HepG2 (cell line): ENCODE results near the gene HYDIN. TPM values are rescaled to one million over a fixed set of nuclear protein-coding genes. Genes with fewer than 3 reads are reported as not detected.

Source experiments
- ARNT ChIP-seq: fragments of 450-650 bp; IDR thresholded peaks from 2 replicates; pipeline ENCODE4 v1.6.1; 2017
- DNMT3B ChIP-seq: conservative IDR thresholded peaks from 2 replicates; pipeline ENCODE4 v1.6.1; 2016; ENCODE audit warnings: missing biosample characterization, control low read depth
- FOXJ3 ChIP-seq: sonication (generic); formaldehyde crosslinking; IDR thresholded peaks from 2 replicates; pipeline ENCODE4 v1.4.0; 2020; ENCODE audit warnings: missing genetic modification reagents, mild to moderate bottlenecking, borderline replicate concordance
- FOXK1 ChIP-seq: sonication (generic); formaldehyde crosslinking; IDR thresholded peaks from 2 replicates; pipeline ENCODE4 v1.4.0; 2020; ENCODE audit warnings: low read depth, missing genetic modification reagents, borderline replicate concordance
- GATAD2A ChIP-seq: IDR thresholded peaks from 2 replicates; pipeline ENCODE4 v1.6.1; 2016
- KAT8 ChIP-seq: IDR thresholded peaks from 2 replicates; pipeline ENCODE4 v1.6.1; 2016; ENCODE audit warnings: missing genetic modification reagents, missing compliant biosample characterization
- KDM2A ChIP-seq: sonication (generic); formaldehyde crosslinking; IDR thresholded peaks from 2 replicates; pipeline ENCODE4 v1.4.0; 2020; ENCODE audit warnings: low read depth, missing genetic modification reagents, borderline replicate concordance
- KLF6 ChIP-seq: IDR thresholded peaks from 2 replicates; pipeline ENCODE4 v1.8.0; 2016; ENCODE audit warnings: missing biosample characterization, missing genetic modification reagents
- PRMT3 ChIP-seq: sonication (generic); formaldehyde crosslinking; IDR thresholded peaks from 2 replicates; pipeline ENCODE4 v1.8.1; 2022; ENCODE audit warnings: low read depth, mild to moderate bottlenecking, moderate library complexity, missing genetic modification reagents, borderline replicate concordance
- RBM22 ChIP-seq: fragments of 200-400 bp; formaldehyde crosslinking; optimal IDR thresholded peaks from 2 replicates; pipeline ENCODE3; 2017; ENCODE audit warnings: mild to moderate bottlenecking, low read length, moderate library complexity
- SAP130 ChIP-seq: IDR thresholded peaks from 2 replicates; pipeline ENCODE4 v1.6.1; 2016; ENCODE audit warnings: low read depth
- SOX13 ChIP-seq, 3 experiments: fragments of 450-650 bp in 1 of 3; sonication (generic) in 1 of 3; formaldehyde crosslinking in 1 of 3; IDR thresholded peaks in 2 of 3; conservative IDR thresholded peaks in 1 of 3; 2 replicates each; pipeline versions ENCODE4 v1.5.0 to v1.6.1; 2016 to 2020; ENCODE audit warnings: antibody characterized with exemption in 1 of 3, mild to moderate bottlenecking in 1 of 3, missing compliant biosample characterization in 1 of 3, missing genetic modification reagents in 1 of 3, moderate library complexity in 1 of 3
- ZBED4 ChIP-seq: sonication (generic); formaldehyde crosslinking; IDR thresholded peaks from 2 replicates; pipeline ENCODE4 v1.4.0; 2020; ENCODE audit warnings: missing genetic modification reagents, borderline replicate concordance
- ZNF24 ChIP-seq: fragments of 450-650 bp; IDR thresholded peaks from 2 replicates; pipeline ENCODE4 v1.6.1; 2017; ENCODE audit warnings: antibody characterized with exemption, mild to moderate bottlenecking
- ZNF468 ChIP-seq: sonication (generic); formaldehyde crosslinking; IDR thresholded peaks from 2 replicates; pipeline ENCODE4 v1.8.0; 2022; ENCODE audit warnings: mild to moderate bottlenecking, moderate library complexity, missing genetic modification reagents
- ZNF501 ChIP-seq: sonication (generic); formaldehyde crosslinking; IDR thresholded peaks from 2 replicates; pipeline ENCODE4 v1.5.1; 2020; ENCODE audit warnings: mild to moderate bottlenecking, moderate library complexity, missing genetic modification reagents
- ZNF629 ChIP-seq: sonication (generic); formaldehyde crosslinking; conservative IDR thresholded peaks from 2 replicates; pipeline ENCODE4 v1.5.0; 2020; ENCODE audit warnings: missing genetic modification reagents
- ZNF878 ChIP-seq: sonication (generic); formaldehyde crosslinking; IDR thresholded peaks from 2 replicates; pipeline ENCODE4 v1.8.1; 2023; ENCODE audit warnings: mild to moderate bottlenecking, missing genetic modification reagents, moderate library complexity
- polyA plus RNA-seq, 8 experiments: library from polyadenylated mRNA; depleted of rRNA in 3 of 8; stranded (reverse) in 7 of 8; unstranded in 1 of 8; fragments of >200 nt; fragmentation: Illumina TruSeq in 4 of 8; extraction: Trizol in 4 of 8; gene quantifications; 2 replicates each; pipeline versions ENCODE4 v1.2.1 to v1.2.3, GENCODE V29; 2011 to 2016; ENCODE audit warnings: low read depth in 4 of 8, missing spikeins in 1 of 8, mixed read lengths in 1 of 8; ENCODE audit not compliant: insufficient read depth in 1 of 8
- total RNA-seq, 5 experiments: library from RNA; depleted of rRNA; stranded (reverse); fragments of >200 nt; fragmentation: Illumina TruSeq; extraction: Trizol; gene quantifications; 2 replicates each; pipeline ENCODE4 v1.2.3, GENCODE V29; 2016; ENCODE audit warnings: low read depth in 1 of 5
- TF ChIP-seq, protein P1 (sequence below): sonication (generic); formaldehyde crosslinking; IDR thresholded peaks from 2 replicates; pipeline ENCODE4 v1.4.0; 2020; ENCODE audit warnings: missing genetic modification reagents, borderline replicate concordance
- TF ChIP-seq, protein P2 (sequence below): sonication (generic); formaldehyde crosslinking; IDR thresholded peaks from 2 replicates; pipeline ENCODE4 v1.8.1; 2023; ENCODE audit warnings: mild to moderate bottlenecking, moderate library complexity, missing genetic modification reagents
- TF ChIP-seq, protein P3 (sequence below): IDR thresholded peaks from 2 replicates; pipeline ENCODE4 v1.6.1; 2018; ENCODE audit warnings: missing genetic modification reagents

Gene HYDIN
- total and polyA plus RNA-seq, 2 of the 13 experiments (the other 11 are each of a cell fraction or from before 2014, with no cell fraction given), result not detected

DNA sequence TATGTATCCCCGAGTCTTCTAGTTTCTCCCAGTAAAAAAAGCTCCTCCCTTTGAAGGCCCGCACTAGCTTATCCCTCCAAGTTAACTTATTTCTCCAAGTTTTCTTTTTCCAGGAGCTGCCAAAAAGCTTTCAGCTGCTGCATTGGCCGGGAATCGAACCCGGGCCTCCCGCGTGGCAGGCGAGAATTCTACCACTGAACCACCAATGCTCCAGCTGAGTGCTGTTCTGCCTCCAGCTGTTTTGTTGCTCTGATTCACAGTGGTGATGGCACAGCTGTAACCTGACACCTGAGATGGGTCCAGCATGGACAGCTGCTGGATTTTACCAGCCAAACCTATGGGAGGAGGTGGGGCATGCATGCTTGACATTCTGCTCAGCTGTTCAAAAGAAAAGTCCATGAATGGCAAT is 451.6 kb downstream of the HYDIN start (continued):
- TF ChIP-seq PRMT3, result peak; percentile 43; the same call in 1 of the 2 replicates
- no peak for TF ChIP-seq ARNT
- TF ChIP-seq SAP130 (CRISPR knock-in tag), result peak; percentile 76
- peak; percentile 35; the same call in 1 of the 2 replicates for TF ChIP-seq FOXK1 (CRISPR knock-in tag)
- TF ChIP-seq, protein P1, sequence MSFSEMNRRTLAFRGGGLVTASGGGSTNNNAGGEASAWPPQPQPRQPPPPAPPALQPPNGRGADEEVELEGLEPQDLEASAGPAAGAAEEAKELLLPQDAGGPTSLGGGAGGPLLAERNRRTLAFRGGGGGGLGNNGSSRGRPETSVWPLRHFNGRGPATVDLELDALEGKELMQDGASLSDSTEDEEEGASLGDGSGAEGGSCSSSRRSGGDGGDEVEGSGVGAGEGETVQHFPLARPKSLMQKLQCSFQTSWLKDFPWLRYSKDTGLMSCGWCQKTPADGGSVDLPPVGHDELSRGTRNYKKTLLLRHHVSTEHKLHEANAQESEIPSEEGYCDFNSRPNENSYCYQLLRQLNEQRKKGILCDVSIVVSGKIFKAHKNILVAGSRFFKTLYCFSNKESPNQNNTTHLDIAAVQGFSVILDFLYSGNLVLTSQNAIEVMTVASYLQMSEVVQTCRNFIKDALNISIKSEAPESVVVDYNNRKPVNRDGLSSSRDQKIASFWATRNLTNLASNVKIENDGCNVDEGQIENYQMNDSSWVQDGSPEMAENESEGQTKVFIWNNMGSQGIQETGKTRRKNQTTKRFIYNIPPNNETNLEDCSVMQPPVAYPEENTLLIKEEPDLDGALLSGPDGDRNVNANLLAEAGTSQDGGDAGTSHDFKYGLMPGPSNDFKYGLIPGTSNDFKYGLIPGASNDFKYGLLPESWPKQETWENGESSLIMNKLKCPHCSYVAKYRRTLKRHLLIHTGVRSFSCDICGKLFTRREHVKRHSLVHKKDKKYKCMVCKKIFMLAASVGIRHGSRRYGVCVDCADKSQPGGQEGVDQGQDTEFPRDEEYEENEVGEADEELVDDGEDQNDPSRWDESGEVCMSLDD (CRISPR knock-in tag), result no peak
- peak; percentile 55; the same call in 1 of the 2 replicates for TF ChIP-seq ZBED4 (CRISPR knock-in tag)
- no peak for TF ChIP-seq SOX13 (IDR thresholded peaks at IDR 0.05)
- TF ChIP-seq SOX13 (CRISPR knock-in tag; conservative IDR thresholded peaks at IDR 0.05 in 1 of 2, IDR thresholded peaks at IDR 0.05 in 1 of 2), result peak in 1 of 2 experiments; percentile 28; a peak in 1 of 4 replicates
- peak; percentile 33; the same call in 1 of the 2 replicates for TF ChIP-seq KDM2A (CRISPR knock-in tag)
- TF ChIP-seq ZNF468 (CRISPR knock-in tag), result no peak
- TF ChIP-seq, protein P2, sequence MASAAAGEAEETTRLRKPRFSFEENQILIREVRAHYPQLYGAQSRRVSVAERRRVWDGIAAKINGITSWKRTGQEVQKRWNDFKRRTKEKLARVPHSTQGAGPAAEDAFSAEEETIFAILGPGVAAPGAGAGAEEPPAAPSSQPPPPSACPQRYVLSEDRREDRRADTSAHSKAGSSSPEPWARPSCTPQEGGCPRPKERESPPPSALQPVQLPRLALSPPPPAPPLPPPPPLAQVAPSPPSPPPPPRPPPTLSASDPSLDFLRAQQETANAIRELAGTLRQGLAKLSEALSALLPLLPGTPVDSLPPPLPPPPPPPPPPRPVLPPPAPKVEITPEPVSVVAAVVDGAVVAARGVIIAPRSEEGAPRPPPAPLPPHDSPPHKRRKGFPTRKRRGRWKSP (CRISPR knock-in tag), result peak; percentile 66; the same call in 1 of the 2 replicates
- 0 out of 2 replicates have a peak, but pooled peaks have one; percentile 25 for TF ChIP-seq FOXJ3 (CRISPR knock-in tag)
- 0 out of 2 replicates have a peak, but pooled peaks have one; percentile 17 for TF ChIP-seq DNMT3B (CRISPR knock-in tag)
- TF ChIP-seq ZNF501 (CRISPR knock-in tag), result 0 out of 2 replicates have a peak, but pooled peaks have one; percentile 54
- TF ChIP-seq ZNF878 (CRISPR knock-in tag), result peak; percentile 38; the same call in 1 of the 2 replicates
- TF ChIP-seq ZNF24, result peak; percentile 96
- 0 out of 2 replicates have a peak, but pooled peaks have one; percentile 18 for TF ChIP-seq KLF6 (CRISPR knock-in tag)
- TF ChIP-seq KAT8 (CRISPR knock-in tag), result 0 out of 2 replicates have a peak, but pooled peaks have one; percentile 17
- 0 out of 2 replicates have a peak, but pooled peaks have one; percentile 23 for TF ChIP-seq GATAD2A (CRISPR knock-in tag)
- peak; percentile 79 for TF ChIP-seq ZNF629 (CRISPR knock-in tag)
- TF ChIP-seq, protein P3, sequence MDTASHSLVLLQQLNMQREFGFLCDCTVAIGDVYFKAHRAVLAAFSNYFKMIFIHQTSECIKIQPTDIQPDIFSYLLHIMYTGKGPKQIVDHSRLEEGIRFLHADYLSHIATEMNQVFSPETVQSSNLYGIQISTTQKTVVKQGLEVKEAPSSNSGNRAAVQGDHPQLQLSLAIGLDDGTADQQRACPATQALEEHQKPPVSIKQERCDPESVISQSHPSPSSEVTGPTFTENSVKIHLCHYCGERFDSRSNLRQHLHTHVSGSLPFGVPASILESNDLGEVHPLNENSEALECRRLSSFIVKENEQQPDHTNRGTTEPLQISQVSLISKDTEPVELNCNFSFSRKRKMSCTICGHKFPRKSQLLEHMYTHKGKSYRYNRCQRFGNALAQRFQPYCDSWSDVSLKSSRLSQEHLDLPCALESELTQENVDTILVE (CRISPR knock-in tag), result 0 out of 2 replicates have a peak, but pooled peaks have one; percentile 31
- TF ChIP-seq RBM22, result peak; percentile 99
